ENCODE measurements around the gene PRPF6. TPM values are rescaled to one million over a fixed set of nuclear protein-coding genes. Genes with fewer than 3 reads are reported as not detected.

The PRPF6 gene
- total RNA-seq, 1 experiment from 2014 or later: 88.4 TPM

GRCh38 chr20:64056639-64056888, 75.6 kb downstream of the PRPF6 start:
- Histone ChIP-seq H3K27me3 (ENCODE audit: control insufficient read depth, insufficient read depth, low read length) (no peaks in the 10 kb centered on the region), H3K4me3 (ENCODE audit: low read depth in 2 of 2, low read length in 2 of 2) (no peak overlapping the region), H3K9me3 (ENCODE audit: control insufficient read depth, insufficient read depth, low read depth, low read length) (no peaks in the 10 kb centered on the region), H3K27ac (ENCODE audit: low read length) (peak overlapping the region; percentile 68), H3K4me1 (ENCODE audit: control insufficient read depth, insufficient read depth, low read length) (peaks cover 48% of the 10 kb centered on the region), H3K36me3 (ENCODE audit: control insufficient read depth, insufficient read depth, low read length) (no peaks in the 10 kb centered on the region)
- DNase-seq (ENCODE audit: low read depth, low spot score): no peak
- no peak for ATAC-seq
- no peak for TF ChIP-seq TCF7L2 (IDR thresholded peaks at IDR 0.05; ENCODE audit: low read depth, low read length)
- TF ChIP-seq, protein P1, sequence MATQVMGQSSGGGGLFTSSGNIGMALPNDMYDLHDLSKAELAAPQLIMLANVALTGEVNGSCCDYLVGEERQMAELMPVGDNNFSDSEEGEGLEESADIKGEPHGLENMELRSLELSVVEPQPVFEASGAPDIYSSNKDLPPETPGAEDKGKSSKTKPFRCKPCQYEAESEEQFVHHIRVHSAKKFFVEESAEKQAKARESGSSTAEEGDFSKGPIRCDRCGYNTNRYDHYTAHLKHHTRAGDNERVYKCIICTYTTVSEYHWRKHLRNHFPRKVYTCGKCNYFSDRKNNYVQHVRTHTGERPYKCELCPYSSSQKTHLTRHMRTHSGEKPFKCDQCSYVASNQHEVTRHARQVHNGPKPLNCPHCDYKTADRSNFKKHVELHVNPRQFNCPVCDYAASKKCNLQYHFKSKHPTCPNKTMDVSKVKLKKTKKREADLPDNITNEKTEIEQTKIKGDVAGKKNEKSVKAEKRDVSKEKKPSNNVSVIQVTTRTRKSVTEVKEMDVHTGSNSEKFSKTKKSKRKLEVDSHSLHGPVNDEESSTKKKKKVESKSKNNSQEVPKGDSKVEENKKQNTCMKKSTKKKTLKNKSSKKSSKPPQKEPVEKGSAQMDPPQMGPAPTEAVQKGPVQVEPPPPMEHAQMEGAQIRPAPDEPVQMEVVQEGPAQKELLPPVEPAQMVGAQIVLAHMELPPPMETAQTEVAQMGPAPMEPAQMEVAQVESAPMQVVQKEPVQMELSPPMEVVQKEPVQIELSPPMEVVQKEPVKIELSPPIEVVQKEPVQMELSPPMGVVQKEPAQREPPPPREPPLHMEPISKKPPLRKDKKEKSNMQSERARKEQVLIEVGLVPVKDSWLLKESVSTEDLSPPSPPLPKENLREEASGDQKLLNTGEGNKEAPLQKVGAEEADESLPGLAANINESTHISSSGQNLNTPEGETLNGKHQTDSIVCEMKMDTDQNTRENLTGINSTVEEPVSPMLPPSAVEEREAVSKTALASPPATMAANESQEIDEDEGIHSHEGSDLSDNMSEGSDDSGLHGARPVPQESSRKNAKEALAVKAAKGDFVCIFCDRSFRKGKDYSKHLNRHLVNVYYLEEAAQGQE (IDR thresholded peaks at IDR 0.05; ENCODE audit: insufficient read depth in 1 of 2, low read depth in 2 of 2, low read length in 1 of 2): no peak
- TF ChIP-seq POLR2AphosphoS5 (IDR thresholded peaks at IDR 0.05; ENCODE audit: low read depth, low read length): no peak
- no peak for TF ChIP-seq SIN3A (IDR thresholded peaks at IDR 0.05; ENCODE audit: borderline replicate concordance, insufficient read depth, low read depth, low read length)
- TF ChIP-seq CTCF (IDR thresholded peaks at IDR 0.05): no peak
- ChIA-PET POLR2A (no interaction called here), CTCF (interaction anchor here (0.6 to 2.3 kb wide), 2 partner anchors 10 to 17 kb away, joined by 6 to 14 read pairs; no protein-coding TSS in a partner anchor)
- in situ Hi-C loops (cut with HindIII; ENCODE audit: low pct_unique_long_range_greater_than_20kb, low sequenced_read_pairs) (no loop called here), intact Hi-C loops (cut with micrococcal nuclease; ENCODE audit: unreplicated experiment) (no loop called here)
- BruUV-seq (replicated peaks): no TSS peak

- ATAC-seq: peak; percentile 43
Measured at GRCh38 chr20:64056889-64057627, 76.1 kb downstream of the PRPF6 start.

More at GRCh38 chr20:64056889-64057627, 76.1 kb downstream of the PRPF6 start:
- Histone ChIP-seq H3K9me3 (ENCODE audit: control insufficient read depth, insufficient read depth, low read depth, low read length) (no peaks in the 10 kb centered on the region), H3K4me1 (ENCODE audit: control insufficient read depth, insufficient read depth, low read length) (peaks cover 43% of the 10 kb centered on the region), H3K4me3 (ENCODE audit: low read depth in 2 of 2, low read length in 2 of 2) (no peak overlapping the region), H3K27ac (ENCODE audit: low read length) (peak overlapping the region; percentile 68), H3K27me3 (ENCODE audit: control insufficient read depth, insufficient read depth, low read length) (no peaks in the 10 kb centered on the region), H3K36me3 (ENCODE audit: control insufficient read depth, insufficient read depth, low read length) (no peaks in the 10 kb centered on the region)
- DNase-seq (ENCODE audit: low read depth, low spot score): no peak
- ChIA-PET POLR2A (interaction anchor here (0.5 kb wide), 1 partner anchor 110 kb away, joined by 3 read pairs; no protein-coding TSS in a partner anchor), CTCF (interaction anchor here (2.3 kb wide), 1 partner anchor 18 kb away, joined by 14 read pairs; no protein-coding TSS in a partner anchor)
- BruUV-seq (replicated peaks): no TSS peak
- TF ChIP-seq CTCF (IDR thresholded peaks at IDR 0.05) (no peak), SIN3A (IDR thresholded peaks at IDR 0.05; ENCODE audit: borderline replicate concordance, insufficient read depth, low read depth, low read length) (no peak), TCF7L2 (IDR thresholded peaks at IDR 0.05; ENCODE audit: low read depth, low read length) (no peak), POLR2AphosphoS5 (IDR thresholded peaks at IDR 0.05; ENCODE audit: low read depth, low read length) (no peak)
- TF ChIP-seq, protein P1 (IDR thresholded peaks at IDR 0.05; ENCODE audit: insufficient read depth in 1 of 2, low read depth in 2 of 2, low read length in 1 of 2): no peak
- intact Hi-C loops (cut with micrococcal nuclease; ENCODE audit: unreplicated experiment): no loop called here
- in situ Hi-C loops (cut with HindIII; ENCODE audit: low pct_unique_long_range_greater_than_20kb, low sequenced_read_pairs): no loop called here
